22Rv1 (cell line): ENCODE results near the gene LRRN2.

Experiments used
- H3K27ac ChIP-seq: fragments of 450-650 bp; 2 replicates; pipeline ENCODE4 v1.5.1; 2017
- CTCF ChIP-seq: fragments of 450-650 bp; IDR thresholded peaks from 2 replicates; pipeline ENCODE4 v1.5.1; 2017; ENCODE audit warnings: mild to moderate bottlenecking
- ZFX ChIP-seq: fragments of 450-650 bp; IDR thresholded peaks from 2 replicates; pipeline ENCODE4 v1.6.1; 2017; ENCODE audit warnings: antibody characterized with exemption, borderline replicate concordance

The LRRN2 gene

GRCh38 chr1:204685236-204686006 lies at the start of gene LRRN2:
TSS of gene LRRN2 (minus strand) at chr1:204685738. CDS start at chr1:204619992, 65,746 bp downstream.
- TF ChIP-seq ZFX (no peak), CTCF (no peak)
- H3K27ac ChIP-seq, result no peak within 1 kb of the TSS

- TF ChIP-seq CTCF (no peak), ZFX (no peak)
- H3K27ac ChIP-seq, result no peak overlapping the region
These were observed 49.5 kb upstream of the LRRN2 start for GRCh38 chr1:204735042-204735441.

DNA sequence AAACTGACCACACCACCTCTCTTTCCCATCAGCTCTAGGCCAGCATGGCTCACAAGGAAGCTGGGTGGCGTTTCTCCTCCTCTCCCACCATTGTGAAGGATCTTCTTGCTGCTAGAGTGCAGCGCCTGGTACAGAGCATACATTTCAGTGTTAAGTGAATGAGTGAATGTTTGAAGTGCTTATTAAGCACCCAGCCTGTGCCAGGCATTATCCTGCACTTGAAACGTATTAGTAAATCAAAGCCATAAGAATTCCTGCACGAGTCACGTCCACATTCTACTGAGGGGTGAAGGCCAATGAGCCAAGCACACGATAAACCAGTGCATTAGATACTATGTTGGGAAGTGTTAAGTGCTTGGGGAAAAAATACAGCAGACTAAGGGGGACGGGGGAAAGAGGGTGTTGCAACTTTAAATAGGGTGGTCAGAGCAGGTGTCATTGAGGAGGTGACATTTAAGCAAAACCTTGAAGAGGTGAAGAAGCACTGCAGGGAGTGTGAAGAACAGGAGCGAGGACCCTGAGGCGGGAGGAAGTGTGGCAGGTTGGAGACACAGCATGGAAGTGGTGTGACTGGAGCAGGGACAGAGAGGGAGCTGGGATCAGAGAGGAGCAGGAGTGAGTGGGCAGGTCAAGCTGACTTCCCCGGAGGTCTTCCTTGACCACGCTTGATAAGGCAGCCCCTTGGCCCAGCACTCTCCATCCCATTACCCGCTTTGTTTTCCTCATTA lies 48.5 kb upstream of the LRRN2 start:
- TF ChIP-seq CTCF (no peak), ZFX (no peak)
- no peak overlapping the region for H3K27ac ChIP-seq

GRCh38 chr1:204733289-204733688 lies 47.8 kb upstream of the LRRN2 start:
- TF ChIP-seq CTCF (no peak), ZFX (no peak)
- no peak overlapping the region for H3K27ac ChIP-seq

- TF ChIP-seq CTCF (no peak), ZFX (no peak)
- H3K27ac ChIP-seq, result no peak overlapping the region
These were observed 46.5 kb upstream of the LRRN2 start for GRCh38 chr1:204731985-204732575.

DNA sequence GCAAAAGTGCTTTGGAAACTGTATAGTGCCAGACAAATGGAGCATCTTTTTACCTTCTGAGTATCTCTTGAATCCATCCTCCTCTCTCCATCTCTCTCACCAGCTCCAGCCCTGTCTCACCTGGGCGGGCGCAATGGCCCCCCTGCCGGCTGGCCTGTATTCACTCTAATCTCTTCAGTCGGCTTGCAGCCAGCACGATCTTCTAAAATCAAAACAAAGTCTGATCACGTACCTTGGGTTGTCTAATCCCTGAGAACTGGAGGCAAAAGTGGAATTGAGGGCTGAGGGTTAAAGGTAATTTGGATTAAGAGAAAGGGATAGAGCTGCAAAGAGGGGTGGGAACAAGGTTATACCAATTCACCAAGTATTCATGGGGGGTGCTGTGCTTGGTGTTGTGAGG lies 46.0 kb upstream of the LRRN2 start:
- TF ChIP-seq CTCF, result no peak
- TF ChIP-seq ZFX, result no peak
- no peak overlapping the region for H3K27ac ChIP-seq

- H3K27ac ChIP-seq, result no peak overlapping the region
- TF ChIP-seq ZFX (no peak), CTCF (no peak)
These were observed 45.4 kb upstream of the LRRN2 start for GRCh38 chr1:204730826-204731459.
